ENCODE measurements around the gene SRRM5.

The SRRM5 gene

GRCh38 chr19:43594081-43594697 lies 17.7 kb upstream of the SRRM5 start:
- H3K4me3 ChIP-seq (ENCODE audit: low read depth, low read length) = no peak overlapping the region
- peaks cover 17% of the 10 kb centered on the region for H3K79me2 ChIP-seq
- H3K27me3 ChIP-seq (ENCODE audit: control insufficient read depth, insufficient read depth, low read length) = no peaks in the 10 kb centered on the region
- no peaks in the 10 kb centered on the region for H3K36me3 ChIP-seq (ENCODE audit: control insufficient read depth, insufficient read depth, low read length)
- no peak overlapping the region for H2AFZ ChIP-seq
- H3K9ac ChIP-seq = no peak overlapping the region
- peaks cover 12% of the 10 kb centered on the region for H3K4me1 ChIP-seq
- TF ChIP-seq CTCF (IDR thresholded peaks at IDR 0.05) = no peak
- H3K27ac ChIP-seq = no peak overlapping the region
- no peak overlapping the region for H3K4me2 ChIP-seq (ENCODE audit: low read length)
- no peaks in the 10 kb centered on the region for H3K9me3 ChIP-seq (ENCODE audit: control insufficient read depth, low read length)

GRCh38 chr19:43594710-43595604 lies 16.9 kb upstream of the SRRM5 start:
- peak; percentile 58 for TF ChIP-seq CTCF (IDR thresholded peaks at IDR 0.05)

GRCh38 chr19:43595605-43595998 lies 16.3 kb upstream of the SRRM5 start:
- Histone ChIP-seq H3K9ac (peak overlapping the region; percentile 56), H3K4me3 (ENCODE audit: low read depth, low read length) (peak overlapping the region; percentile 85), H3K9me3 (ENCODE audit: control insufficient read depth, low read length) (no peaks in the 10 kb centered on the region), H3K36me3 (ENCODE audit: control insufficient read depth, insufficient read depth, low read length) (no peaks in the 10 kb centered on the region), H3K4me2 (ENCODE audit: low read length) (peak overlapping the region; percentile 85), H3K79me2 (peaks cover 17% of the 10 kb centered on the region), H3K27me3 (ENCODE audit: control insufficient read depth, insufficient read depth, low read length) (no peaks in the 10 kb centered on the region), H3K4me1 (peaks cover 12% of the 10 kb centered on the region), H2AFZ (peak overlapping the region; percentile 76), H3K27ac (peak overlapping the region; percentile 92)
- TF ChIP-seq CTCF (IDR thresholded peaks at IDR 0.05) = peak; percentile 6

More at GRCh38 chr19:43594710-43595604, 16.9 kb upstream of the SRRM5 start:
- no peaks in the 10 kb centered on the region for H3K27me3 ChIP-seq (ENCODE audit: control insufficient read depth, insufficient read depth, low read length)
- no peaks in the 10 kb centered on the region for H3K9me3 ChIP-seq (ENCODE audit: control insufficient read depth, low read length)
- H3K36me3 ChIP-seq (ENCODE audit: control insufficient read depth, insufficient read depth, low read length) = no peaks in the 10 kb centered on the region
- peak overlapping the region; percentile 92 for H3K27ac ChIP-seq
- peaks cover 17% of the 10 kb centered on the region for H3K79me2 ChIP-seq
- peak overlapping the region; percentile 85 for H3K4me2 ChIP-seq (ENCODE audit: low read length)
- peaks cover 12% of the 10 kb centered on the region for H3K4me1 ChIP-seq
- H2AFZ ChIP-seq = peak overlapping the region; percentile 76
- peak overlapping the region; percentile 85 for H3K4me3 ChIP-seq (ENCODE audit: low read depth, low read length)
- H3K9ac ChIP-seq = peak overlapping the region; percentile 56

DNA sequence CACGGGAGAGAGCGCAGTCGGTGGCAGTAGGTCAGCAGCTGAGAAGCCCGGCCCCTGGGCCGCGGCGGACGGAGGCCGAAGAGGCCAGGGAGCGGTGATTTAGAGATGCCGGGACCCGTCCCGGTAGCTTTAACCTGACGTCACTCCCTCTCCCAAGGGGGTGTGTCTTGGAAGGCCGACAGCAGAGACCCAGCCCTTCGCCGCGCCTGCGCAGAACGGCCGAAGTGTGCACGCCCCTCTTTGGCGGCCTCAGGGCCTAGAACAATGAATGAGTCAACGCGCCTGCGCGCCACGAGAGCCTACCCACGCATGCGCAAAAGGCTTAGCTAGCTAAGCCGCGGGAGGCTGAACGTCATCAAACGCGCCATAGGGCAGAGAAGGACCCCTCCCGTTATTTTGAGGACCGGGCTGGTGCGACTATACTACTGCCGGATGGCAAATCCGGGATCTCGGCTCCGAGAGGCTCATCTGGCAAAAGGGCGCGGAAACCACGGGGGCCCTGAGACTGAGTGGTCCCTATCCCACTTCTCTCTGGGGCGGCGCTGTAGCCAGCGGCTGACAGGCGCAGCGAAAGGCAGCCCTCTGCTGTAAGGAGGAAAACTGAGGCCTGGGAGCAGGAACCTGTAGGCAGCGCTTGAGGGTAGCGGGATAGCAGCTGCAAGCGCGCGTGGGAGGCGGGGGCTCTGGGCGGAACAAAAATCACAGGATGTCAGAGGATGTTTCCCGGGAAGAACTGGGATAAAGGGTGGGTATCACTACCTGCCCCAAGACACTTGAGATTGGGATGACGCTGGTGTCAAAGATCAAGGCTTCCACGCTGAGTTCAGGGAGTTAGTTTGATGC lies 15.7 kb upstream of the SRRM5 start, which contains the start of the genes IRGQ and ZNF576:
Gene IRGQ, minus strand, starts transcription at position 136 of the 843 bp plus-strand sequence. CDS start 796 bp downstream, outside the sequence.
Gene ZNF576, plus strand, starts transcription at position 597 of the 843 bp plus-strand sequence. CDS start 514 bp downstream, outside the sequence.
- H3K4me2 ChIP-seq (ENCODE audit: low read length) = peak within 1 kb of the TSS; percentile 95

More for the DNA sequence above, 15.7 kb upstream of the SRRM5 start, which contains the start of the genes IRGQ and ZNF576:
- H3K4me3 ChIP-seq (ENCODE audit: low read depth, low read length) = peak within 1 kb of the TSS; percentile 85
- TF ChIP-seq CTCF (IDR thresholded peaks at IDR 0.05) = no peak
- H3K9me3 ChIP-seq (ENCODE audit: control insufficient read depth, low read length) = no peaks in the 10 kb centered on the region
- H3K9ac ChIP-seq = peak within 1 kb of the TSS; percentile 56
- peak within 1 kb of the TSS; percentile 92 for H3K27ac ChIP-seq
- peaks cover 17% of the 10 kb centered on the region for H3K79me2 ChIP-seq
- H3K4me1 ChIP-seq = peaks cover 12% of the 10 kb centered on the region
- no peaks in the 10 kb centered on the region for H3K36me3 ChIP-seq (ENCODE audit: control insufficient read depth, insufficient read depth, low read length)
- H3K27me3 ChIP-seq (ENCODE audit: control insufficient read depth, insufficient read depth, low read length) = no peaks in the 10 kb centered on the region
- peak within 1 kb of the TSS; percentile 76 for H2AFZ ChIP-seq

Measured in parathyroid adenoma (tissue), 2 donors.